Measurements from ENCODE around the gene TRIP12. TPM values are rescaled to one million over a fixed set of nuclear protein-coding genes. Genes with fewer than 3 reads are reported as not detected.

Gene TRIP12
- total and polyA plus RNA-seq, 2 of the 8 experiments (the other 6 are each of a cell fraction or from before 2014, with no cell fraction given), result 23.1 to 174 TPM

DNA sequence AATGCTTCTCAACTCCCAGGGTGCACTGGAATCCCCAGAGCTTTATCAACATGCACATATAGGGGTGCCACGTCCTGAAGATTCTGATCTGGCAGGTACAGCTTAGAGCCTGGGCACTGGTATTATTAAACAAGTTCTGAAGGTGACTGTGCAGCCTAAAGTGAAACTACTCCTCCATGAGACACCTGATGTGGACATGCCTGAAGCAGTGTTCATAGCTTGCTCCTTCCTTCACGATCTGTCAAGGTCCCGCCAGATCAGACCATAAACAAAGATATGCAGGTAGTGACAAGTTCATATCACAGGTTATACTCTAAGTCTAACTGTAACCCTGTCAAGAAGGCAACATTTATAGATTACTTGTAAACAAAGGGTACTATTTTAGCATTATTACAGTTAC lies 142.2 kb downstream of the TRIP12 start (continued):
- TF ChIP-seq, protein P1, sequence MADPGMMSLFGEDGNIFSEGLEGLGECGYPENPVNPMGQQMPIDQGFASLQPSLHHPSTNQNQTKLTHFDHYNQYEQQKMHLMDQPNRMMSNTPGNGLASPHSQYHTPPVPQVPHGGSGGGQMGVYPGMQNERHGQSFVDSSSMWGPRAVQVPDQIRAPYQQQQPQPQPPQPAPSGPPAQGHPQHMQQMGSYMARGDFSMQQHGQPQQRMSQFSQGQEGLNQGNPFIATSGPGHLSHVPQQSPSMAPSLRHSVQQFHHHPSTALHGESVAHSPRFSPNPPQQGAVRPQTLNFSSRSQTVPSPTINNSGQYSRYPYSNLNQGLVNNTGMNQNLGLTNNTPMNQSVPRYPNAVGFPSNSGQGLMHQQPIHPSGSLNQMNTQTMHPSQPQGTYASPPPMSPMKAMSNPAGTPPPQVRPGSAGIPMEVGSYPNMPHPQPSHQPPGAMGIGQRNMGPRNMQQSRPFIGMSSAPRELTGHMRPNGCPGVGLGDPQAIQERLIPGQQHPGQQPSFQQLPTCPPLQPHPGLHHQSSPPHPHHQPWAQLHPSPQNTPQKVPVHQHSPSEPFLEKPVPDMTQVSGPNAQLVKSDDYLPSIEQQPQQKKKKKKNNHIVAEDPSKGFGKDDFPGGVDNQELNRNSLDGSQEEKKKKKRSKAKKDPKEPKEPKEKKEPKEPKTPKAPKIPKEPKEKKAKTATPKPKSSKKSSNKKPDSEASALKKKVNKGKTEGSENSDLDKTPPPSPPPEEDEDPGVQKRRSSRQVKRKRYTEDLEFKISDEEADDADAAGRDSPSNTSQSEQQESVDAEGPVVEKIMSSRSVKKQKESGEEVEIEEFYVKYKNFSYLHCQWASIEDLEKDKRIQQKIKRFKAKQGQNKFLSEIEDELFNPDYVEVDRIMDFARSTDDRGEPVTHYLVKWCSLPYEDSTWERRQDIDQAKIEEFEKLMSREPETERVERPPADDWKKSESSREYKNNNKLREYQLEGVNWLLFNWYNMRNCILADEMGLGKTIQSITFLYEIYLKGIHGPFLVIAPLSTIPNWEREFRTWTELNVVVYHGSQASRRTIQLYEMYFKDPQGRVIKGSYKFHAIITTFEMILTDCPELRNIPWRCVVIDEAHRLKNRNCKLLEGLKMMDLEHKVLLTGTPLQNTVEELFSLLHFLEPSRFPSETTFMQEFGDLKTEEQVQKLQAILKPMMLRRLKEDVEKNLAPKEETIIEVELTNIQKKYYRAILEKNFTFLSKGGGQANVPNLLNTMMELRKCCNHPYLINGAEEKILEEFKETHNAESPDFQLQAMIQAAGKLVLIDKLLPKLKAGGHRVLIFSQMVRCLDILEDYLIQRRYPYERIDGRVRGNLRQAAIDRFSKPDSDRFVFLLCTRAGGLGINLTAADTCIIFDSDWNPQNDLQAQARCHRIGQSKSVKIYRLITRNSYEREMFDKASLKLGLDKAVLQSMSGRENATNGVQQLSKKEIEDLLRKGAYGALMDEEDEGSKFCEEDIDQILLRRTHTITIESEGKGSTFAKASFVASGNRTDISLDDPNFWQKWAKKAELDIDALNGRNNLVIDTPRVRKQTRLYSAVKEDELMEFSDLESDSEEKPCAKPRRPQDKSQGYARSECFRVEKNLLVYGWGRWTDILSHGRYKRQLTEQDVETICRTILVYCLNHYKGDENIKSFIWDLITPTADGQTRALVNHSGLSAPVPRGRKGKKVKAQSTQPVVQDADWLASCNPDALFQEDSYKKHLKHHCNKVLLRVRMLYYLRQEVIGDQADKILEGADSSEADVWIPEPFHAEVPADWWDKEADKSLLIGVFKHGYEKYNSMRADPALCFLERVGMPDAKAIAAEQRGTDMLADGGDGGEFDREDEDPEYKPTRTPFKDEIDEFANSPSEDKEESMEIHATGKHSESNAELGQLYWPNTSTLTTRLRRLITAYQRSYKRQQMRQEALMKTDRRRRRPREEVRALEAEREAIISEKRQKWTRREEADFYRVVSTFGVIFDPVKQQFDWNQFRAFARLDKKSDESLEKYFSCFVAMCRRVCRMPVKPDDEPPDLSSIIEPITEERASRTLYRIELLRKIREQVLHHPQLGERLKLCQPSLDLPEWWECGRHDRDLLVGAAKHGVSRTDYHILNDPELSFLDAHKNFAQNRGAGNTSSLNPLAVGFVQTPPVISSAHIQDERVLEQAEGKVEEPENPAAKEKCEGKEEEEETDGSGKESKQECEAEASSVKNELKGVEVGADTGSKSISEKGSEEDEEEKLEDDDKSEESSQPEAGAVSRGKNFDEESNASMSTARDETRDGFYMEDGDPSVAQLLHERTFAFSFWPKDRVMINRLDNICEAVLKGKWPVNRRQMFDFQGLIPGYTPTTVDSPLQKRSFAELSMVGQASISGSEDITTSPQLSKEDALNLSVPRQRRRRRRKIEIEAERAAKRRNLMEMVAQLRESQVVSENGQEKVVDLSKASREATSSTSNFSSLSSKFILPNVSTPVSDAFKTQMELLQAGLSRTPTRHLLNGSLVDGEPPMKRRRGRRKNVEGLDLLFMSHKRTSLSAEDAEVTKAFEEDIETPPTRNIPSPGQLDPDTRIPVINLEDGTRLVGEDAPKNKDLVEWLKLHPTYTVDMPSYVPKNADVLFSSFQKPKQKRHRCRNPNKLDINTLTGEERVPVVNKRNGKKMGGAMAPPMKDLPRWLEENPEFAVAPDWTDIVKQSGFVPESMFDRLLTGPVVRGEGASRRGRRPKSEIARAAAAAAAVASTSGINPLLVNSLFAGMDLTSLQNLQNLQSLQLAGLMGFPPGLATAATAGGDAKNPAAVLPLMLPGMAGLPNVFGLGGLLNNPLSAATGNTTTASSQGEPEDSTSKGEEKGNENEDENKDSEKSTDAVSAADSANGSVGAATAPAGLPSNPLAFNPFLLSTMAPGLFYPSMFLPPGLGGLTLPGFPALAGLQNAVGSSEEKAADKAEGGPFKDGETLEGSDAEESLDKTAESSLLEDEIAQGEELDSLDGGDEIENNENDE (IDR thresholded peaks at IDR 0.05; ENCODE audit: insufficient replicate concordance, low read length), result no peak
- TF ChIP-seq BCL11A (IDR thresholded peaks at IDR 0.05; ENCODE audit: low read depth in 2 of 2, low read length in 2 of 2), result no peak
